Activated CD4-positive, CD25-positive, alpha-beta regulatory T cell treated with anti-CD3 and anti-CD28 coated beads, Interleukin-2, amount 50 U/mL, for 24 hours (primary cell): ENCODE data around the gene SIGLEC9.
"Not testable (repeated sequence)": the region's sequence is repeated elsewhere in the genome, so short reads cannot be mapped to it uniquely, and the experiment has no call there.

Experiments
- ATAC-seq, 2 donors: fragments of 150-1000 bp; cut with Tn5 transposase; one replicate each; pipeline ENCODE4 v1.10.0; 2021; ENCODE audit warnings: mild to moderate bottlenecking in 1 of 2, moderate library complexity in 1 of 2

Gene SIGLEC9

GRCh38 chr19:51145916-51146493, 21.3 kb downstream of the SIGLEC9 start:
- no peak for ATAC-seq

GRCh38 chr19:51146751-51147150, 22.0 kb downstream of the SIGLEC9 start:
- no peak for ATAC-seq

- no peak for ATAC-seq
Observed at GRCh38 chr19:51147663-51148062, 23.0 kb downstream of the SIGLEC9 start.

GRCh38 chr19:51148580-51148979, 23.9 kb downstream of the SIGLEC9 start:
- no peak for ATAC-seq

GRCh38 chr19:51150627-51151026, 25.9 kb downstream of the SIGLEC9 start:
- ATAC-seq, result no peak

GRCh38 chr19:51156710-51157109, 32.0 kb downstream of the SIGLEC9 start:
- ATAC-seq, result no peak

GRCh38 chr19:51157265-51157664, 32.6 kb downstream of the SIGLEC9 start:
- no peak for ATAC-seq

- peak; percentile 64 to 74 for ATAC-seq
Observed at GRCh38 chr19:51158474-51159129, 33.9 kb downstream of the SIGLEC9 start.

- no peak for ATAC-seq
Observed at GRCh38 chr19:51159656-51160055, 35.0 kb downstream of the SIGLEC9 start.

GRCh38 chr19:51161266-51161665, 36.6 kb downstream of the SIGLEC9 start:
- ATAC-seq, result peak; percentile 52 to 77

- ATAC-seq, result no peak
Observed at GRCh38 chr19:51161867-51162496, 37.3 kb downstream of the SIGLEC9 start.

- ATAC-seq, result no peak
Observed at GRCh38 chr19:51163257-51163656, 38.6 kb downstream of the SIGLEC9 start.

GRCh38 chr19:51164215-51164614, 39.5 kb downstream of the SIGLEC9 start:
- ATAC-seq, result no peak

GRCh38 chr19:51166846-51167490, 42.3 kb downstream of the SIGLEC9 start:
- ATAC-seq, result peak; percentile 44 to 49

- no peak for ATAC-seq
Observed at GRCh38 chr19:51168564-51169282, 44.0 kb downstream of the SIGLEC9 start.

GRCh38 chr19:51169283-51169918, 44.7 kb downstream of the SIGLEC9 start:
- ATAC-seq, result not testable (repeated sequence)

- ATAC-seq, result no peak
Observed at GRCh38 chr19:51172223-51172622, 47.5 kb downstream of the SIGLEC9 start.

GRCh38 chr19:51173681-51174080, 49.0 kb downstream of the SIGLEC9 start:
- no peak for ATAC-seq

GRCh38 chr19:51179256-51179655, 54.5 kb downstream of the SIGLEC9 start:
- no peak for ATAC-seq
